SHP77 treated with DMSO at 0.1 percent for 48 hours (cell line): ENCODE measurements around the gene PAF1.

Source experiments
- DNase-seq: peaks from one replicate; lab custom pipeline; 2025; lab: John Stamatoyannopoulos, UW

Gene PAF1

GRCh38 chr19:39416152-39417120 lies 25.5 kb upstream of the PAF1 start:
- no peak for DNase-seq

- DNase-seq, result no peak
These were observed 24.5 kb upstream of the PAF1 start for GRCh38 chr19:39415111-39416046.

GRCh38 chr19:39413911-39414608 lies 23.2 kb upstream of the PAF1 start:
- DNase-seq, result no peak

GRCh38 chr19:39413272-39413910 lies 22.5 kb upstream of the PAF1 start:
- DNase-seq, result no peak

- DNase-seq, result no peak
These were observed 22.0 kb upstream of the PAF1 start for GRCh38 chr19:39412867-39413271.

GRCh38 chr19:39412100-39412866 lies 21.4 kb upstream of the PAF1 start, which contains the start of gene PLEKHG2:
Gene PLEKHG2 (plus strand): TSS chr19:39412669. CDS start chr19:39414087, 1,418 bp downstream.
- DNase-seq, result peak; percentile 99

GRCh38 chr19:39411832-39412099 lies 20.9 kb upstream of the PAF1 start:
- peak; percentile 98 for DNase-seq

GRCh38 chr19:39411081-39411831 lies 20.4 kb upstream of the PAF1 start:
- DNase-seq, result no peak

GRCh38 chr19:39410831-39411080 lies 19.9 kb upstream of the PAF1 start:
- no peak for DNase-seq

- no peak for DNase-seq
These were observed 19.3 kb upstream of the PAF1 start for GRCh38 chr19:39410017-39410830.

- peak; percentile 59 for DNase-seq
These were observed 18.5 kb upstream of the PAF1 start for GRCh38 chr19:39409208-39410016.

GRCh38 chr19:39408392-39409207 lies 17.7 kb upstream of the PAF1 start:
- no peak for DNase-seq

GRCh38 chr19:39407660-39408391 lies 16.9 kb upstream of the PAF1 start:
- DNase-seq, result no peak

GRCh38 chr19:39407410-39407659 lies 16.4 kb upstream of the PAF1 start:
- no peak for DNase-seq

GRCh38 chr19:39406656-39407409 lies 15.9 kb upstream of the PAF1 start, which contains the start of gene ZFP36:
Gene ZFP36 (plus strand): TSS chr19:39406847. CDS start chr19:39406905, 58 bp downstream.
- peak; percentile 67 for DNase-seq

- DNase-seq, result peak; percentile 67
These were observed 15.2 kb upstream of the PAF1 start for GRCh38 chr19:39405958-39406655.
